ENCODE results near the gene ACOT13.

DNA sequence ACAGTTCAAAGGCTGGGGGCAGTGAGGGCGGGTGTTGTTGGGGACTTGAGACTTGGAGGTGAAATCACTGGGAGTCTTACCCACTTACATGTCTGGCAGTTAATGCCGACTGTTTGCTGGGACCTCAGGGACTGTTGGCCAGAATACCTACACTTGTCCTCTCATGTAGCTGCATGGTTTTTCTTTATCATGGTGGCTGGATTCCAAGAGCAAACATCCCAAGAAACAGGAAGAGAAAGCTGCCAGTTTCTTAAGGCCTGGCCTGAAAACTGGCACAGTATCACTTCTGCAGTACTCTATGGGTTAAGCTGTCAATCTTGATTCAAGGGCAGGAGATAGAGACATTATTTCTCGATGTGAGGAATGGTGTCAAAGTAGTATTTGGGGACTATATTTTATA, 71.9 kb downstream of the ACOT13 start:
- TF ChIP-seq CTCF (IDR thresholded peaks at IDR 0.05) (no peak), POLR2A (IDR thresholded peaks at IDR 0.05) (no peak), EP300 (IDR thresholded peaks at IDR 0.05) (no peak)
